ENCODE data around the gene UBAC2.

UBAC2 gene

GRCh38 chr13:99263126-99263785 is 62.6 kb downstream of the UBAC2 start:
- FAIRE-seq (no peak), DNase-seq (ENCODE audit: insufficient read length, low spot score) (no peak)
- no peak for TF ChIP-seq SPI1 (IDR thresholded peaks at IDR 0.05; ENCODE audit: low read depth, low read length)
- no peak for TF ChIP-seq POU2F2 (IDR thresholded peaks at IDR 0.05; ENCODE audit: low read depth, low read length)
- TF ChIP-seq TAF1 (IDR thresholded peaks at IDR 0.05; ENCODE audit: low read depth, low read length): no peak
- TF ChIP-seq POLR2AphosphoS5 (IDR thresholded peaks at IDR 0.05; ENCODE audit: low read depth, low read length): no peak
- no peak for TF ChIP-seq POLR2A (IDR thresholded peaks at IDR 0.05; ENCODE audit: low read depth, low read length)
- no peak for TF ChIP-seq PAX5 (IDR thresholded peaks at IDR 0.05; ENCODE audit: insufficient read depth, low read length, severe bottlenecking)

GRCh38 chr13:99264051-99264450 is 63.4 kb downstream of the UBAC2 start:
- FAIRE-seq (no peak), DNase-seq (ENCODE audit: insufficient read length, low spot score) (no peak)
- TF ChIP-seq PAX5 (IDR thresholded peaks at IDR 0.05; ENCODE audit: insufficient read depth, low read length, severe bottlenecking): no peak
- TF ChIP-seq POLR2AphosphoS5 (IDR thresholded peaks at IDR 0.05; ENCODE audit: low read depth, low read length): no peak

- no peak for DNase-seq (ENCODE audit: insufficient read length, low spot score)
- FAIRE-seq: no peak
- no peak for TF ChIP-seq PAX5 (IDR thresholded peaks at IDR 0.05; ENCODE audit: insufficient read depth, low read length, severe bottlenecking)
- no peak for TF ChIP-seq POLR2AphosphoS5 (IDR thresholded peaks at IDR 0.05; ENCODE audit: low read depth, low read length)
- TF ChIP-seq POLR2A (IDR thresholded peaks at IDR 0.05; ENCODE audit: low read depth, low read length): no peak
- no peak for TF ChIP-seq POU2F2 (IDR thresholded peaks at IDR 0.05; ENCODE audit: low read depth, low read length)
These were observed 64.6 kb downstream of the UBAC2 start for GRCh38 chr13:99265162-99265800.

- DNase-seq (ENCODE audit: insufficient read length, low spot score) (no peak), FAIRE-seq (peak; percentile 64)
- TF ChIP-seq TAF1 (IDR thresholded peaks at IDR 0.05; ENCODE audit: low read depth, low read length) (no peak), SPI1 (IDR thresholded peaks at IDR 0.05; ENCODE audit: low read depth, low read length) (no peak), POU2F2 (IDR thresholded peaks at IDR 0.05; ENCODE audit: low read depth, low read length) (no peak), POLR2A (IDR thresholded peaks at IDR 0.05; ENCODE audit: low read depth, low read length) (no peak), PAX5 (IDR thresholded peaks at IDR 0.05; ENCODE audit: insufficient read depth, low read length, severe bottlenecking) (no peak), POLR2AphosphoS5 (IDR thresholded peaks at IDR 0.05; ENCODE audit: low read depth, low read length) (no peak)
These were observed 65.3 kb downstream of the UBAC2 start for GRCh38 chr13:99265821-99266426.

DNA sequence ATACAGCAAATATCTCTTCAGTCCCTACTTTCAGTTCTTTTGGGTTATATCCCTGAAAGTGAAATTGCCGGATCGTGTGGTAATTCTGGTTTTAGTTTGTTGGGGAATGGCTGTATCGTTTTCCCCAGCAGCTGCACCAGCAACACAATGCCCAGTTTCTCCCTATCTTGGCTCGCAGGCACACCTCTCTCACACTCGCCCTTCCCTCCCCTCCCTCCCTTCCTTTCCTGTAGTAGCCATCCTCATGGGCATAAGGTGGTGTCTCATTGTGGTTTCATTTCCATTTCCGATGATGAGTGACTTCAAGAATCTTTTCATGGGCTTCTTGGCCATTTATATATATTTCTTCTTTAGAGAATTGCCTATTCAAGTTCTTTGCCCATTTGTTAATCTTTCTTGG is 66.2 kb downstream of the UBAC2 start:
- DNase-seq (ENCODE audit: insufficient read length, low spot score) (no peak), FAIRE-seq (no peak)
- TF ChIP-seq PAX5 (IDR thresholded peaks at IDR 0.05; ENCODE audit: insufficient read depth, low read length, severe bottlenecking) (no peak), POLR2AphosphoS5 (IDR thresholded peaks at IDR 0.05; ENCODE audit: low read depth, low read length) (no peak), TAF1 (IDR thresholded peaks at IDR 0.05; ENCODE audit: low read depth, low read length) (no peak), POLR2A (IDR thresholded peaks at IDR 0.05; ENCODE audit: low read depth, low read length) (no peak), POU2F2 (IDR thresholded peaks at IDR 0.05; ENCODE audit: low read depth, low read length) (no peak), SPI1 (IDR thresholded peaks at IDR 0.05; ENCODE audit: low read depth, low read length) (no peak)

DNA sequence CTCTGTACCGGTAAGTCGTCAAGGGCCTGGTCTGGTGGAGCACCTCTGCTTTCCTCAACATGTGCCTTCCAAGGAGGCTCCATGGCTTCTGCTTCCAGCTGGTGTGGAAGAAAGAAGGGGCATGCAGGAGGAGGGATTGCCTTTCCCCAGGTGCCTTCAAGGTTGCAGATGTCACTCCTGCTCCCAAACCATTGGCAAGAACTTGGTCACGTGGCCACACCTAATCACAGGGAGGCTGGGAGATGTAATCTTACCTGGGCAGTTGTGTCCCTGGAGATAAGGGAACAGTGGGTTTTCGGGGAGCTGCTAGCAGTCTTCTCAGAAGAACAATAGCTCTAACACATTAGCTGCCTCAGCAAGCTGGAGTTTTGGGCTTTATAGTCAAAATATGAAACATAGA is 67.3 kb downstream of the UBAC2 start:
- FAIRE-seq (no peak), DNase-seq (ENCODE audit: insufficient read length, low spot score) (no peak)
- TF ChIP-seq POU2F2 (IDR thresholded peaks at IDR 0.05; ENCODE audit: low read depth, low read length): no peak
- TF ChIP-seq TAF1 (IDR thresholded peaks at IDR 0.05; ENCODE audit: low read depth, low read length): no peak
- TF ChIP-seq POLR2AphosphoS5 (IDR thresholded peaks at IDR 0.05; ENCODE audit: low read depth, low read length): no peak
- TF ChIP-seq PAX5 (IDR thresholded peaks at IDR 0.05; ENCODE audit: insufficient read depth, low read length, severe bottlenecking): no peak
- no peak for TF ChIP-seq SPI1 (IDR thresholded peaks at IDR 0.05; ENCODE audit: low read depth, low read length)
- TF ChIP-seq POLR2A (IDR thresholded peaks at IDR 0.05; ENCODE audit: low read depth, low read length): no peak

DNA sequence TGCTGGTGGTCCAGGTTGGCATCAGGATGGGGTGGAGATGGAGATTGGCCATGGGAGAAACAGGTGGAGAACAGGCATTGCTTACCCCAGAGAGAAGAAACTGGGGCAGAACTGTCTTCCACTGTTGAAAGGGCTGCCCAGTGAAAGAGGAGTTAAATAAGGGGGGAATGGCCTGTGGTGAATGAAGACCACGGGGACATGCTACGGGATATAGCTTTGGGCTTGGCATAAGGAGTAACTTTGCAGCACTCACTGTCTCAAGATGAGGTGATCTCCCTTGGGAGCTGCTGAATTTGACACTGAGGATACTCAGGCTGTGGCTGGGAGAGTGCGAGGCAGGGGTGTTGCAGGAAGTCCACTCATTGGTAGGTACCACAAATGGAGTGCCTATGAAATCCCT is 68.2 kb downstream of the UBAC2 start:
- no peak for DNase-seq (ENCODE audit: insufficient read length, low spot score)
- TF ChIP-seq POLR2AphosphoS5 (IDR thresholded peaks at IDR 0.05; ENCODE audit: low read depth, low read length) (no peak), POLR2A (IDR thresholded peaks at IDR 0.05; ENCODE audit: low read depth, low read length) (no peak), SPI1 (IDR thresholded peaks at IDR 0.05; ENCODE audit: low read depth, low read length) (no peak), PAX5 (IDR thresholded peaks at IDR 0.05; ENCODE audit: insufficient read depth, low read length, severe bottlenecking) (no peak), POU2F2 (IDR thresholded peaks at IDR 0.05; ENCODE audit: low read depth, low read length) (no peak), TAF1 (IDR thresholded peaks at IDR 0.05; ENCODE audit: low read depth, low read length) (no peak)
- no peak for FAIRE-seq

- DNase-seq (ENCODE audit: insufficient read length, low spot score) (no peak), FAIRE-seq (peak; percentile 86)
- no peak for TF ChIP-seq PAX5 (IDR thresholded peaks at IDR 0.05; ENCODE audit: insufficient read depth, low read length, severe bottlenecking)
- TF ChIP-seq POLR2AphosphoS5 (IDR thresholded peaks at IDR 0.05; ENCODE audit: low read depth, low read length): no peak
- no peak for TF ChIP-seq POU2F2 (IDR thresholded peaks at IDR 0.05; ENCODE audit: low read depth, low read length)
- TF ChIP-seq TAF1 (IDR thresholded peaks at IDR 0.05; ENCODE audit: low read depth, low read length): no peak
- no peak for TF ChIP-seq SPI1 (IDR thresholded peaks at IDR 0.05; ENCODE audit: low read depth, low read length)
- TF ChIP-seq POLR2A (IDR thresholded peaks at IDR 0.05; ENCODE audit: low read depth, low read length): no peak
These were observed 69.1 kb downstream of the UBAC2 start for GRCh38 chr13:99269627-99270241.

DNA sequence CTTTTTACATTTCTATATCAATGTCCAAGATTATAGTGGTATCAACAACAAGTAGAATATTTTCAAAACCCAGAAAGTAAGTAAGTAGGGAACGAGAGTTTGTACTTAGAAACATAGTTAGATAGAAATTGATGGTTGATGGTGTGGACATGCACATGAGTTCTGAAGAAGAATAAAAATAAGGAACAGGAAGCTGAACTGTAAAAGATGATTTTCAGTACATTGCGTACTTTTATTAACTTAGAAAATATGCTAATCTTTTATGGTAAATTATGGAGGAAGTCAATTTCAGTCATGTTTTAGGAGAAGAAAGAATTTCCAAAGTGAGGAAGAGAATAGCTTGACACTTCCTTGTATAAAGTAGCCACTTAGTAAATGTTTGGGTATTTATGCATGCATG is 69.9 kb downstream of the UBAC2 start:
- FAIRE-seq: no peak
- no peak for TF ChIP-seq POU2F2 (IDR thresholded peaks at IDR 0.05; ENCODE audit: low read depth, low read length)
- DNase-seq (ENCODE audit: insufficient read length, low spot score): no peak
